ENCODE data around the gene RAMACL. TPM values are rescaled to one million over a fixed set of nuclear protein-coding genes. Genes with fewer than 3 reads are reported as not detected.

The RAMACL gene
- total and polyA plus RNA-seq, 10 donors, result 0.23 to 6.9 (median 2.9) TPM

GRCh38 chr6:166616261-166617238 lies 30.1 kb upstream of the RAMACL start:
- H3K4me1 ChIP-seq, result peaks cover 0 to 54% (median 10%) of the 10 kb centered on the region in 6 donors
- no peak overlapping the region for H3K4me3 ChIP-seq
- TF ChIP-seq POLR2AphosphoS5 (IDR thresholded peaks at IDR 0.05) (no peak), POLR2A (IDR thresholded peaks at IDR 0.05) (no peak), CTCF (IDR thresholded peaks at IDR 0.05 in 8 of 11, conservative IDR thresholded peaks at IDR 0.05 in 3 of 11) (no peak)
- no peak for DNase-seq
- H3K36me3 ChIP-seq, result peaks cover 0 to 39% (median 0%) of the 10 kb centered on the region in 6 donors
- H3K27me3 ChIP-seq (replicated peaks in 1 of 7), result no peaks in the 10 kb centered on the region
- intact Hi-C loops (cut with DNase I; ENCODE audit: low total_unique reads), result no loop called here
- 90 to 95% (median 92%) methylated on average over 16 to 22 of the region's 22 CpGs for WGBS, 5 donors
- H3K9me3 ChIP-seq, result no peaks in the 10 kb centered on the region
- peak overlapping the region in 2 of 8 donors; percentile 58 to 75 for H3K27ac ChIP-seq

- intact Hi-C loops (cut with DNase I; ENCODE audit: low total_unique reads), result no loop called here
- H3K36me3 ChIP-seq, result peaks cover 0 to 39% (median 0%) of the 10 kb centered on the region in 6 donors
- H3K4me3 ChIP-seq, result no peak overlapping the region
- H3K27ac ChIP-seq, result peak overlapping the region in 6 of 8 donors; percentile 47 to 75 (median 55)
- WGBS, 5 donors, result 67 to 91% (median 77%) methylated on average over 21 of the region's 21 CpGs
- H3K27me3 ChIP-seq (replicated peaks in 1 of 7), result no peaks in the 10 kb centered on the region
- no peak for DNase-seq
- H3K4me1 ChIP-seq, result peaks cover 0 to 44% (median 5%) of the 10 kb centered on the region in 6 donors
- TF ChIP-seq CTCF (IDR thresholded peaks at IDR 0.05 in 8 of 11, conservative IDR thresholded peaks at IDR 0.05 in 3 of 11) (no peak), POLR2AphosphoS5 (IDR thresholded peaks at IDR 0.05) (peak in 2 of 3 donors; percentile 18 to 23), POLR2A (IDR thresholded peaks at IDR 0.05) (no peak)
- H3K9me3 ChIP-seq, result no peaks in the 10 kb centered on the region
Observed at GRCh38 chr6:166615059-166615770, 28.7 kb upstream of the RAMACL start.

- H3K4me1 ChIP-seq, result peaks cover 0 to 44% (median 5%) of the 10 kb centered on the region in 6 donors
- TF ChIP-seq CTCF (IDR thresholded peaks at IDR 0.05 in 8 of 11, conservative IDR thresholded peaks at IDR 0.05 in 3 of 11) (no peak), POLR2AphosphoS5 (IDR thresholded peaks at IDR 0.05) (no peak), POLR2A (IDR thresholded peaks at IDR 0.05) (no peak)
- H3K4me3 ChIP-seq, result no peak overlapping the region
- 83 to 90% (median 83%) methylated on average over 10 of the region's 10 CpGs for WGBS, 5 donors
- no peak for DNase-seq
- no peaks in the 10 kb centered on the region for H3K9me3 ChIP-seq
- H3K36me3 ChIP-seq, result peaks cover 0 to 39% (median 0%) of the 10 kb centered on the region in 6 donors
- peak overlapping the region in 7 of 8 donors; percentile 8 to 75 (median 52) for H3K27ac ChIP-seq
- no peaks in the 10 kb centered on the region for H3K27me3 ChIP-seq (replicated peaks in 1 of 7)
- intact Hi-C loops (cut with DNase I; ENCODE audit: low total_unique reads), result no loop called here
Observed at GRCh38 chr6:166614589-166614988, 28.1 kb upstream of the RAMACL start.
